Astrocyte (in vitro differentiated cells and primary cell): Measurements from ENCODE around the gene PCDHGB6.
"Not testable (repeated sequence)": the region's sequence is repeated elsewhere in the genome, so short reads cannot be mapped to it uniquely, and the experiment has no call there.

Experiments used
- EZH2 ChIP-seq: IDR thresholded peaks from 2 replicates; pipeline ENCODE4 v1.6.1; 2012; ENCODE audit warnings: mild to moderate bottlenecking, low read length, inconsistent platforms; ENCODE audit not compliant: insufficient read depth
- TF ChIP-seq, protein P1 (sequence below): IDR thresholded peaks from 2 replicates; pipeline ENCODE4 v1.5.1; 2011; ENCODE audit warnings: low read depth, mild to moderate bottlenecking, inconsistent platforms, low read length, moderate library complexity; ENCODE audit not compliant: insufficient read depth

DNA sequence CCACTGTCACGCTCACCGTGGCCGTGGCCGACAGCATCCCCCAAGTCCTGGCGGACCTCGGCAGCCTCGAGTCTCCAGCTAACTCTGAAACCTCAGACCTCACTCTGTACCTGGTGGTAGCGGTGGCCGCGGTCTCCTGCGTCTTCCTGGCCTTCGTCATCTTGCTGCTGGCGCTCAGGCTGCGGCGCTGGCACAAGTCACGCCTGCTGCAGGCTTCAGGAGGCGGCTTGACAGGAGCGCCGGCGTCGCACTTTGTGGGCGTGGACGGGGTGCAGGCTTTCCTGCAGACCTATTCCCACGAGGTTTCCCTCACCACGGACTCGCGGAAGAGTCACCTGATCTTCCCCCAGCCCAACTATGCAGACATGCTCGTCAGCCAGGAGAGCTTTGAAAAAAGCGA is 24.9 kb downstream of the PCDHGB6 start:
- TF ChIP-seq, protein P1, sequence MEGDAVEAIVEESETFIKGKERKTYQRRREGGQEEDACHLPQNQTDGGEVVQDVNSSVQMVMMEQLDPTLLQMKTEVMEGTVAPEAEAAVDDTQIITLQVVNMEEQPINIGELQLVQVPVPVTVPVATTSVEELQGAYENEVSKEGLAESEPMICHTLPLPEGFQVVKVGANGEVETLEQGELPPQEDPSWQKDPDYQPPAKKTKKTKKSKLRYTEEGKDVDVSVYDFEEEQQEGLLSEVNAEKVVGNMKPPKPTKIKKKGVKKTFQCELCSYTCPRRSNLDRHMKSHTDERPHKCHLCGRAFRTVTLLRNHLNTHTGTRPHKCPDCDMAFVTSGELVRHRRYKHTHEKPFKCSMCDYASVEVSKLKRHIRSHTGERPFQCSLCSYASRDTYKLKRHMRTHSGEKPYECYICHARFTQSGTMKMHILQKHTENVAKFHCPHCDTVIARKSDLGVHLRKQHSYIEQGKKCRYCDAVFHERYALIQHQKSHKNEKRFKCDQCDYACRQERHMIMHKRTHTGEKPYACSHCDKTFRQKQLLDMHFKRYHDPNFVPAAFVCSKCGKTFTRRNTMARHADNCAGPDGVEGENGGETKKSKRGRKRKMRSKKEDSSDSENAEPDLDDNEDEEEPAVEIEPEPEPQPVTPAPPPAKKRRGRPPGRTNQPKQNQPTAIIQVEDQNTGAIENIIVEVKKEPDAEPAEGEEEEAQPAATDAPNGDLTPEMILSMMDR = not testable (repeated sequence)
- TF ChIP-seq EZH2 = not testable (repeated sequence)
